DOHH2 (cell line): ENCODE results near the gene PSAP.
"Not testable (repeated sequence)": the region's sequence is repeated elsewhere in the genome, so short reads cannot be mapped to it uniquely, and the experiment has no call there.

ENCODE experiments used
- H3F3A ChIP-seq: fragments of 200-600 bp; sonication (generic), shearing (Covaris generic); 2 replicates; pipeline ENCODE4 v1.6.0; 2016; ENCODE audit warnings: antibody characterized with exemption, mild to moderate bottlenecking; ENCODE audit not compliant: control insufficient read depth, insufficient read depth
- H3K27ac ChIP-seq: fragments of 200-600 bp; sonication (generic); 2 replicates; pipeline ENCODE4 v1.5.1; 2014; ENCODE audit warnings: low read depth, mild to moderate bottlenecking, low read length, moderate library complexity
- H3K27me3 ChIP-seq: fragments of 200-600 bp; sonication (generic); 2 replicates; pipeline ENCODE4 v1.6.1; 2014; ENCODE audit warnings: mild to moderate bottlenecking, low read length, mixed read lengths; ENCODE audit not compliant: control insufficient read depth
- H3K36me3 ChIP-seq: fragments of 200-600 bp; sonication (generic); 2 replicates; pipeline ENCODE4 v1.6.1; 2014; ENCODE audit warnings: mild to moderate bottlenecking, low read length, moderate library complexity, mixed read lengths; ENCODE audit not compliant: control insufficient read depth
- H3K4me1 ChIP-seq: fragments of 200-600 bp; sonication (generic); 2 replicates; pipeline ENCODE4 v1.6.1; 2014; ENCODE audit warnings: mild to moderate bottlenecking, low read length, mixed read lengths; ENCODE audit not compliant: control insufficient read depth
- H3K4me2 ChIP-seq: fragments of 200-600 bp; sonication (generic); 2 replicates; pipeline ENCODE4 v1.6.0; 2014; ENCODE audit warnings: mild to moderate bottlenecking, low read length, moderate library complexity
- H3K4me3 ChIP-seq: fragments of 200-600 bp; sonication (generic); 2 replicates; pipeline ENCODE4 v1.5.1; 2014; ENCODE audit warnings: mild to moderate bottlenecking, low read length, mixed read lengths
- H3K79me2 ChIP-seq: fragments of 200-600 bp; sonication (generic); 2 replicates; pipeline ENCODE4 v1.6.1; 2014; ENCODE audit warnings: mild to moderate bottlenecking, low read length, mixed read lengths; ENCODE audit not compliant: control insufficient read depth
- H3K9me2 ChIP-seq: fragments of 200-600 bp; sonication (generic); replicated peaks from 2 replicates; pipeline ENCODE4 v1.6.1; 2014; ENCODE audit warnings: mild to moderate bottlenecking, low read length, mixed read lengths; ENCODE audit not compliant: control insufficient read depth
- H3K9me3 ChIP-seq: fragments of 200-600 bp; sonication (generic); 2 replicates; pipeline ENCODE4 v1.6.1; 2014; ENCODE audit warnings: antibody characterized with exemption, low read length, mixed read lengths; ENCODE audit not compliant: control insufficient read depth, insufficient read depth
- H4K20me1 ChIP-seq: fragments of 200-600 bp; sonication (generic); 2 replicates; pipeline ENCODE4 v1.6.0; 2014; ENCODE audit warnings: low read depth, mild to moderate bottlenecking, antibody characterized with exemption, low read length, moderate library complexity; ENCODE audit not compliant: control insufficient read depth, insufficient read depth
- CTCF ChIP-seq: fragments of 200-600 bp; sonication (generic); IDR thresholded peaks from one replicate; pipeline ENCODE4 v1.5.1; 2014; ENCODE audit warnings: antibody characterized with exemption, mild to moderate bottlenecking, low read depth, low read length; ENCODE audit not compliant: poor library complexity, severe bottlenecking
- EZH2phosphoT487 ChIP-seq: fragments of 200-600 bp; sonication (generic); IDR thresholded peaks from 2 replicates; pipeline ENCODE4 v1.6.1; 2017; ENCODE audit warnings: borderline replicate concordance, mild to moderate bottlenecking, antibody characterized with exemption, low read length, moderate library complexity, mixed read lengths

Gene PSAP

GRCh38 chr10:71852355-71852937, 1.4 kb upstream of the PSAP start:
- TF ChIP-seq CTCF (no peak), EZH2phosphoT487 (no peak)
- Histone ChIP-seq H3K4me3 (peak overlapping the region; percentile 91), H3K27ac (no peak overlapping the region), H3K36me3 (no peaks in the 10 kb centered on the region), H3K79me2 (peaks cover 32% of the 10 kb centered on the region), H3F3A (no peaks in the 10 kb centered on the region), H3K4me2 (peak overlapping the region; percentile 84), H4K20me1 (no peaks in the 10 kb centered on the region), H3K27me3 (no peaks in the 10 kb centered on the region), H3K9me2 (no peaks in the 10 kb centered on the region), H3K9me3 (no peaks in the 10 kb centered on the region), H3K4me1 (peaks cover 25% of the 10 kb centered on the region)

- H3K4me3 ChIP-seq, result peak overlapping the region; percentile 91
- H3K4me2 ChIP-seq, result peak overlapping the region; percentile 84
- H3K27ac ChIP-seq, result not testable (repeated sequence)
These were observed 529 bp upstream of the PSAP start for GRCh38 chr10:71851465-71852095.

GRCh38 chr10:71850021-71850742, 869 bp downstream of the PSAP start:
- Histone ChIP-seq H4K20me1 (no peaks in the 10 kb centered on the region), H3K27me3 (no peaks in the 10 kb centered on the region), H3K27ac (no peak overlapping the region), H3K9me3 (no peaks in the 10 kb centered on the region), H3K79me2 (peaks cover 44% of the 10 kb centered on the region), H3K4me2 (peak overlapping the region; percentile 84), H3F3A (no peaks in the 10 kb centered on the region), H3K36me3 (no peaks in the 10 kb centered on the region), H3K4me1 (peaks cover 25% of the 10 kb centered on the region), H3K4me3 (peak overlapping the region; percentile 91), H3K9me2 (no peaks in the 10 kb centered on the region)
- TF ChIP-seq CTCF (no peak), EZH2phosphoT487 (no peak)

More at GRCh38 chr10:71851465-71852095, 529 bp upstream of the PSAP start:
- H3K4me1 ChIP-seq, result peaks cover 25% of the 10 kb centered on the region
- not testable (repeated sequence) for H3K36me3 ChIP-seq, H3K27me3 ChIP-seq, H3K9me3 ChIP-seq, H4K20me1 ChIP-seq, H3F3A ChIP-seq, H3K9me2 ChIP-seq
- peaks cover 36% of the 10 kb centered on the region for H3K79me2 ChIP-seq

- no peak overlapping the region for H3K27ac ChIP-seq
- H3K79me2 ChIP-seq, result peaks cover 47% of the 10 kb centered on the region
- H3K4me1 ChIP-seq, result peaks cover 25% of the 10 kb centered on the region
- peak overlapping the region; percentile 84 for H3K4me2 ChIP-seq
- H3K9me2 ChIP-seq, result no peaks in the 10 kb centered on the region
- no peaks in the 10 kb centered on the region for H3F3A ChIP-seq
- H3K27me3 ChIP-seq, result no peaks in the 10 kb centered on the region
- H3K36me3 ChIP-seq, result no peaks in the 10 kb centered on the region
- H3K9me3 ChIP-seq, result no peaks in the 10 kb centered on the region
- TF ChIP-seq CTCF, result no peak
- no peak for TF ChIP-seq EZH2phosphoT487
- H4K20me1 ChIP-seq, result no peaks in the 10 kb centered on the region
- no peak overlapping the region for H3K4me3 ChIP-seq
These were observed 1.6 kb downstream of the PSAP start for GRCh38 chr10:71849461-71849908.
